ENCODE measurements around the gene ABCF2.

DNA sequence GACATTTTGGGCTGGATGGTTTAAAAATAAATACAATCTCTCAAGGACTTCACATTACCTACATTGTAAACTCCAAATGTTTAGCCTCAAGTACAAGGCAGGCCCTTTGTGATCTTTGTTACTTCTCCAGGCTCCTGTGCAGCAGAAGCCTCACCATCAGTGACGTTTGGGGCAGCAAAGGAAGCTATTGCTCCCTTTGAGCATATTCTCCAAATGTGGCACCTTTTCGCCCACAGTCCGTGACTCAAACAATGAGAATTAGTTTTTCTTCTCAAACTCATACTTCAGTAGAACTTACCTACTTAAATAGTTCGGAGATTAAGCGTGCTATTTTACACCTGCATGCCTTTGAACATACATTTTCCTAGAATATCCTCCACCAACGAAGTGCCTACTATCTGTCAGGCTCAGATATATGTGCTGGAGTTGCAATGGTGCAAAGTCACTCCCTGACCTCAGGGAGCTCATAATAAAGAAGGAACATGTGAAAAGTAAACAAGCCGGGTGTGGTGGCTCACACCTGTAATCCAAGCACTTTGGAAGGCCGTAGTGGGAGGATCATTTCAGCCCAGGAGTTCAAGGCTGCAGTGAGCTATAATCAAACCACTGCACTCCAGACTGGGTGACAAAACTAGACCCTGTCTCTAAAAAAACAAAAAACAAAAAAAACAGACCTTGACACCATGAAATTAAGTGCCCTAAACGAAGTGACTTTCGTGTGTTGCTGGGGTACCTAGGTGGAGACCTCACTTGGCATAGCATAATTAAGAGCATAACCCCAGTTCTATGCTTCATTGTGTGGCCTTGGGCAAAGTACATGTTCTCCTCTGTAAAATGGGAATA is 1.2 kb upstream of the ABCF2 start:
- TF ChIP-seq POLR2A (IDR thresholded peaks at IDR 0.05; ENCODE audit: borderline replicate concordance, extremely low read depth, insufficient read depth, insufficient read length) (no peak), POLR2AphosphoS5 (IDR thresholded peaks at IDR 0.05; ENCODE audit: low read depth, low read length) (no peak)
- TF ChIP-seq, protein P1, sequence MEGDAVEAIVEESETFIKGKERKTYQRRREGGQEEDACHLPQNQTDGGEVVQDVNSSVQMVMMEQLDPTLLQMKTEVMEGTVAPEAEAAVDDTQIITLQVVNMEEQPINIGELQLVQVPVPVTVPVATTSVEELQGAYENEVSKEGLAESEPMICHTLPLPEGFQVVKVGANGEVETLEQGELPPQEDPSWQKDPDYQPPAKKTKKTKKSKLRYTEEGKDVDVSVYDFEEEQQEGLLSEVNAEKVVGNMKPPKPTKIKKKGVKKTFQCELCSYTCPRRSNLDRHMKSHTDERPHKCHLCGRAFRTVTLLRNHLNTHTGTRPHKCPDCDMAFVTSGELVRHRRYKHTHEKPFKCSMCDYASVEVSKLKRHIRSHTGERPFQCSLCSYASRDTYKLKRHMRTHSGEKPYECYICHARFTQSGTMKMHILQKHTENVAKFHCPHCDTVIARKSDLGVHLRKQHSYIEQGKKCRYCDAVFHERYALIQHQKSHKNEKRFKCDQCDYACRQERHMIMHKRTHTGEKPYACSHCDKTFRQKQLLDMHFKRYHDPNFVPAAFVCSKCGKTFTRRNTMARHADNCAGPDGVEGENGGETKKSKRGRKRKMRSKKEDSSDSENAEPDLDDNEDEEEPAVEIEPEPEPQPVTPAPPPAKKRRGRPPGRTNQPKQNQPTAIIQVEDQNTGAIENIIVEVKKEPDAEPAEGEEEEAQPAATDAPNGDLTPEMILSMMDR (IDR thresholded peaks at IDR 0.05 in 2 of 3, conservative IDR thresholded peaks at IDR 0.05 in 1 of 3; ENCODE audit: borderline replicate concordance in 1 of 3, insufficient read depth in 1 of 3, low read depth in 2 of 3, low read length in 2 of 3) = no peak
